WTC11 (cell line): ENCODE measurements around the gene PRELID2. TPM values are rescaled to one million over a fixed set of nuclear protein-coding genes. Genes with fewer than 3 reads are reported as not detected.
A peak's percentile ranks its signal among the peaks of the same experiment; 100 is the strongest.

Experiments used
- ATAC-seq: fragments of 200-7000 bp; cut with Tn5 transposase; 2 replicates; pipeline ENCODE4 v1.10.0; 2021; ENCODE audit warnings: mild to moderate bottlenecking, moderate library complexity
- CTCF ChIA-PET: fragments of 300-600 bp; sonication (Branson Sonifier 250); formaldehyde crosslinking; loops from one replicate; lab custom pipeline; 2021; ENCODE audit warnings: antibody characterized with exemption; lab: Charles Lee
- POLR2A ChIA-PET: fragments of 350-600 bp; sonication (Branson Sonifier 250); formaldehyde crosslinking; loops from one replicate; lab custom pipeline; 2021; ENCODE audit warnings: antibody characterized with exemption; lab: Charles Lee
- DNase-seq: peaks from one replicate; pipeline ENCODE4 v3.0.0; 2021; ENCODE audit warnings: low spot score
- H3K27ac Mint-ChIP-seq: 2 replicates; pipeline ENCODE4 v1.8.0; 2021; ENCODE audit warnings: mixed read lengths
- H3K27me3 Mint-ChIP-seq: 2 replicates; pipeline ENCODE4 v1.8.0; 2021; ENCODE audit warnings: low read depth, mild to moderate bottlenecking, moderate library complexity, mixed read lengths
- H3K36me3 Mint-ChIP-seq: 2 replicates; pipeline ENCODE4 v1.8.0; 2021; ENCODE audit warnings: mixed read lengths
- H3K4me1 Mint-ChIP-seq: 2 replicates; pipeline ENCODE4 v1.8.0; 2022; ENCODE audit warnings: mixed read lengths
- H3K4me3 Mint-ChIP-seq: 2 replicates; pipeline ENCODE4 v1.8.0; 2021; ENCODE audit warnings: mild to moderate bottlenecking, moderate library complexity, mixed read lengths
- H3K9me3 Mint-ChIP-seq: 2 replicates; pipeline ENCODE4 v1.8.0; 2021; ENCODE audit warnings: mixed read lengths
- AR ChIP-seq: fragments of 250-450 bp; sonication (Bioruptor Pico); IDR thresholded peaks from 2 replicates; pipeline ENCODE4 v1.9.0; 2021; ENCODE audit warnings: mild to moderate bottlenecking
- ATF2 ChIP-seq: sonication (generic); formaldehyde crosslinking; IDR thresholded peaks from 2 replicates; pipeline ENCODE4 v1.8.1; 2022; ENCODE audit warnings: low read depth, missing genetic modification reagents, borderline replicate concordance
- E2F4 ChIP-seq: sonication (generic); formaldehyde crosslinking; IDR thresholded peaks from 2 replicates; pipeline ENCODE4 v1.8.1; 2022; ENCODE audit warnings: low read depth, mild to moderate bottlenecking, moderate library complexity, missing genetic modification reagents, borderline replicate concordance
- EMX1 ChIP-seq: fragments of 250-450 bp; sonication (Bioruptor Pico); IDR thresholded peaks from 2 replicates; pipeline ENCODE4 v1.8.0; 2021; ENCODE audit warnings: mild to moderate bottlenecking
- ESRRA ChIP-seq: sonication (generic); formaldehyde crosslinking; IDR thresholded peaks from 2 replicates; pipeline ENCODE4 v1.8.1; 2022; ENCODE audit warnings: mild to moderate bottlenecking, missing genetic modification reagents, borderline replicate concordance
- FOXJ3 ChIP-seq: sonication (generic); formaldehyde crosslinking; IDR thresholded peaks from 2 replicates; pipeline ENCODE4 v1.9.0; 2021; ENCODE audit warnings: missing genetic modification reagents, mild to moderate bottlenecking, borderline replicate concordance
- FOXP1 ChIP-seq: sonication (generic); formaldehyde crosslinking; IDR thresholded peaks from 2 replicates; pipeline ENCODE4 v1.8.0; 2022; ENCODE audit warnings: missing genetic modification reagents, mild to moderate bottlenecking, moderate library complexity, borderline replicate concordance
- HMGA2 ChIP-seq: fragments of 250-450 bp; sonication (Bioruptor Pico); IDR thresholded peaks from 2 replicates; pipeline ENCODE4 v1.4.0; 2021; ENCODE audit warnings: mild to moderate bottlenecking, moderate library complexity
- JUN ChIP-seq: sonication (generic); formaldehyde crosslinking; IDR thresholded peaks from 2 replicates; pipeline ENCODE4 v1.8.0; 2023; ENCODE audit warnings: mild to moderate bottlenecking, missing genetic modification reagents
- MLX ChIP-seq: sonication (generic); formaldehyde crosslinking; IDR thresholded peaks from 2 replicates; pipeline ENCODE4 v1.8.1; 2023; ENCODE audit warnings: mild to moderate bottlenecking, missing genetic modification reagents, moderate library complexity
- NFYB ChIP-seq: sonication (generic); formaldehyde crosslinking; conservative IDR thresholded peaks from 2 replicates; pipeline ENCODE4 v1.8.0; 2022; ENCODE audit warnings: low read depth, missing genetic modification reagents
- NR1H2 ChIP-seq: sonication (generic); formaldehyde crosslinking; IDR thresholded peaks from 2 replicates; pipeline ENCODE4 v1.9.0; 2021; ENCODE audit warnings: mild to moderate bottlenecking, moderate library complexity, missing genetic modification reagents
- PREB ChIP-seq: sonication (generic); formaldehyde crosslinking; IDR thresholded peaks from 2 replicates; pipeline ENCODE4 v1.8.1; 2022; ENCODE audit warnings: mild to moderate bottlenecking, missing genetic modification reagents, moderate library complexity, borderline replicate concordance
- PRRX2 ChIP-seq: fragments of 250-450 bp; sonication (Bioruptor Pico); IDR thresholded peaks from 2 replicates; pipeline ENCODE4 v1.8.0; 2021; ENCODE audit warnings: mild to moderate bottlenecking
- TP53 ChIP-seq: sonication (generic); formaldehyde crosslinking; IDR thresholded peaks from 2 replicates; pipeline ENCODE4 v1.8.1; 2023; ENCODE audit warnings: mild to moderate bottlenecking, missing genetic modification reagents
- ZBTB21 ChIP-seq: sonication (generic); formaldehyde crosslinking; IDR thresholded peaks from 2 replicates; pipeline ENCODE4 v1.8.1; 2023; ENCODE audit warnings: mild to moderate bottlenecking, missing genetic modification reagents, borderline replicate concordance
- ZNF219 ChIP-seq: sonication (generic); formaldehyde crosslinking; IDR thresholded peaks from 2 replicates; pipeline ENCODE4 v1.8.0; 2023; ENCODE audit warnings: missing genetic modification reagents, mild to moderate bottlenecking, borderline replicate concordance
- ZNF512 ChIP-seq: sonication (generic); formaldehyde crosslinking; IDR thresholded peaks from 2 replicates; pipeline ENCODE4 v1.8.1; 2022; ENCODE audit warnings: missing genetic modification reagents, borderline replicate concordance
- total RNA-seq: library from RNA; stranded (reverse); gene quantifications from 3 replicates; pipeline ENCODE4 v1.2.3, GENCODE V29; 2021
- TF ChIP-seq, protein P1 (sequence below): fragments of 250-450 bp; sonication (Bioruptor Pico); IDR thresholded peaks from 2 replicates; pipeline ENCODE4 v1.9.0; 2021; ENCODE audit warnings: moderate library complexity, mild to moderate bottlenecking, inconsistent platforms, borderline replicate concordance
- TF ChIP-seq, protein P2 (sequence below): sonication (generic); formaldehyde crosslinking; IDR thresholded peaks from 2 replicates; pipeline ENCODE4 v1.8.0; 2022; ENCODE audit warnings: mild to moderate bottlenecking, missing genetic modification reagents
- TF ChIP-seq, protein P3 (sequence below): sonication (generic); formaldehyde crosslinking; IDR thresholded peaks from 2 replicates; pipeline ENCODE4 v1.8.0; 2022; ENCODE audit warnings: mild to moderate bottlenecking, missing genetic modification reagents

The PRELID2 gene
- total RNA-seq, 1 experiment from 2014 or later = 10.0 TPM

DNA sequence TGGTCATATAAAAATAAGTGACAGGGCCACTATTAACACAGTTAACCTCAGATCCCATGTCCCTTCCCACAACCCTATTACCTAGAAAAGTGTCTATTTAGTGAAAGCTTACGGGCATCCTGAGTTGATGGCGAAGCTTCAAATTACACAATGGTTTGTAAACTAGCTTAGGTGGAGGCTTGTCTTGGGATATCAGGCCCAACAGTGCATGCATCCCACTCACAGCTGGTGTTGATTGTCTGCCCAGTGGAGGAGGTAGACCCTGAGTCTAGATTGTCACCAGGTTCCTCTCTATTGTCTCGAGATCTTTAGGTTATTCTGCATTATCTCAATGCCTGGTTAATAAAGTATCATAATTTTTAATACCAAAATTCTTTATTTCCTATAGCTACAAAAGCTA, 30.4 kb downstream of the PRELID2 start (continued):
- TF ChIP-seq E2F4 (CRISPR knock-in tag) = no peak
- no peak for TF ChIP-seq ZNF512 (CRISPR knock-in tag)
- TF ChIP-seq EMX1 (CRISPR knock-in tag) = no peak
- TF ChIP-seq ZNF219 (CRISPR knock-in tag) = no peak
- no peak for TF ChIP-seq FOXJ3 (CRISPR knock-in tag)
- TF ChIP-seq FOXP1 (CRISPR knock-in tag) = no peak
- TF ChIP-seq JUN = no peak
- no peak for TF ChIP-seq NFYB
- no peak for TF ChIP-seq PREB (CRISPR knock-in tag)
- TF ChIP-seq, protein P1, sequence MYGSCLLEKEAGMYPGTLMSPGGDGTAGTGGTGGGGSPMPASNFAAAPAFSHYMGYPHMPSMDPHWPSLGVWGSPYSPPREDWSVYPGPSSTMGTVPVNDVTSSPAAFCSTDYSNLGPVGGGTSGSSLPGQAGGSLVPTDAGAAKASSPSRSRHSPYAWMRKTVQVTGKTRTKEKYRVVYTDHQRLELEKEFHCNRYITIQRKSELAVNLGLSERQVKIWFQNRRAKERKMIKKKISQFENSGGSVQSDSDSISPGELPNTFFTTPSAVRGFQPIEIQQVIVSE (CRISPR knock-in tag) = no peak
- no peak for TF ChIP-seq ZBTB21 (CRISPR knock-in tag)

- ChIA-PET CTCF (interaction anchor here (0.6 to 1.5 kb wide), 2 partner anchors 23 to 113 kb away, joined by 3 read pairs; no protein-coding TSS in a partner anchor), POLR2A (no interaction called here)
- DNase-seq (no peak), ATAC-seq (peak; percentile 47; the same call in 1 of the 2 replicates)
- Mint-ChIP-seq H3K27me3 (no peaks in the 10 kb centered on the region), H3K4me1 (peaks cover 22% of the 10 kb centered on the region), H3K27ac (peak overlapping the region; percentile 69; the same call in 1 of the 2 replicates), H3K36me3 (no peaks in the 10 kb centered on the region), H3K4me3 (no peak overlapping the region), H3K9me3 (no peaks in the 10 kb centered on the region)
- TF ChIP-seq AR (no peak), ZNF219 (CRISPR knock-in tag) (no peak), TP53 (CRISPR knock-in tag) (no peak), ATF2 (CRISPR knock-in tag) (no peak), NR1H2 (CRISPR knock-in tag) (no peak), PRRX2 (CRISPR knock-in tag) (no peak), EMX1 (CRISPR knock-in tag) (no peak), ESRRA (CRISPR knock-in tag) (no peak), MLX (no peak), HMGA2 (CRISPR knock-in tag) (no peak)
- TF ChIP-seq, protein P2, sequence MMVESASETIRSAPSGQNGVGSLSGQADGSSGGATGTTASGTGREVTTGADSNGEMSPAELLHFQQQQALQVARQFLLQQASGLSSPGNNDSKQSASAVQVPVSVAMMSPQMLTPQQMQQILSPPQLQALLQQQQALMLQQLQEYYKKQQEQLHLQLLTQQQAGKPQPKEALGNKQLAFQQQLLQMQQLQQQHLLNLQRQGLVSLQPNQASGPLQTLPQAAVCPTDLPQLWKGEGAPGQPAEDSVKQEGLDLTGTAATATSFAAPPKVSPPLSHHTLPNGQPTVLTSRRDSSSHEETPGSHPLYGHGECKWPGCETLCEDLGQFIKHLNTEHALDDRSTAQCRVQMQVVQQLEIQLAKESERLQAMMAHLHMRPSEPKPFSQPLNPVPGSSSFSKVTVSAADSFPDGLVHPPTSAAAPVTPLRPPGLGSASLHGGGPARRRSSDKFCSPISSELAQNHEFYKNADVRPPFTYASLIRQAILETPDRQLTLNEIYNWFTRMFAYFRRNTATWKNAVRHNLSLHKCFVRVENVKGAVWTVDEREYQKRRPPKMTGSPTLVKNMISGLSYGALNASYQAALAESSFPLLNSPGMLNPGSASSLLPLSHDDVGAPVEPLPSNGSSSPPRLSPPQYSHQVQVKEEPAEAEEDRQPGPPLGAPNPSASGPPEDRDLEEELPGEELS (CRISPR knock-in tag) = no peak
- TF ChIP-seq, protein P3, sequence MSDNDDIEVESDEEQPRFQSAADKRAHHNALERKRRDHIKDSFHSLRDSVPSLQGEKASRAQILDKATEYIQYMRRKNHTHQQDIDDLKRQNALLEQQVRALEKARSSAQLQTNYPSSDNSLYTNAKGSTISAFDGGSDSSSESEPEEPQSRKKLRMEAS = no peak
These were observed 31.8 kb downstream of the PRELID2 start for GRCh38 chr5:145803112-145804004.
